ENCODE results near the gene PTGFRN.

Gene PTGFRN

DNA sequence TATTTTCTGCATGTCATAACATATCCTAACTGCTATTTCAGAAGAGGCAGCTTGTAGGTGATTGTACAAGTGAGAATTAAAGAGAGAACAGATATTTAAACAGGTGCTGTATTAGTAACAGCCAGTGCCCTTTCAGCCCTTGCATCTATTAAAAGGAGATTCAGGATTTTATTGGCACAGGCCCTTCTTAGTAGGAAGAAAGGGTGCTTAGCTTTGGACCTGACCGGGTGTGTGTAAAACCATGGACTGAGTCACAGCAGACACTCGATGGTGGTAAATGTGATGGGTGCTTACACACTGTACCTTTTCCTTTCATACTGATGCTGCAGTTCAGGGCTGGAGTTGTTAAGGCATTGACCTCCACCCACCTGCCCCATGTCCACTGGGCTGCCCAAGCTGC, 79.2 kb downstream of the PTGFRN start:
- Histone ChIP-seq H3K9me3 (ENCODE audit: control insufficient read depth, low read length) (no peaks in the 10 kb centered on the region), H3K4me3 (ENCODE audit: extremely low read depth, insufficient read depth, low read length, poor library complexity, severe bottlenecking) (no peak overlapping the region), H3K36me3 (ENCODE audit: control insufficient read depth, insufficient read depth, low read length) (peaks cover 42% of the 10 kb centered on the region), H3K4me1 (ENCODE audit: control insufficient read depth, insufficient read depth, low read length, poor library complexity, severe bottlenecking) (peaks cover 21% of the 10 kb centered on the region), H3K27ac (ENCODE audit: low read depth, low read length, severe bottlenecking) (no peak overlapping the region)
- 80 to 94% methylated on average over 2 of the region's 2 CpGs for WGBS, 2 experiments (ENCODE audit: insufficient coverage in 2 of 2)

DNA sequence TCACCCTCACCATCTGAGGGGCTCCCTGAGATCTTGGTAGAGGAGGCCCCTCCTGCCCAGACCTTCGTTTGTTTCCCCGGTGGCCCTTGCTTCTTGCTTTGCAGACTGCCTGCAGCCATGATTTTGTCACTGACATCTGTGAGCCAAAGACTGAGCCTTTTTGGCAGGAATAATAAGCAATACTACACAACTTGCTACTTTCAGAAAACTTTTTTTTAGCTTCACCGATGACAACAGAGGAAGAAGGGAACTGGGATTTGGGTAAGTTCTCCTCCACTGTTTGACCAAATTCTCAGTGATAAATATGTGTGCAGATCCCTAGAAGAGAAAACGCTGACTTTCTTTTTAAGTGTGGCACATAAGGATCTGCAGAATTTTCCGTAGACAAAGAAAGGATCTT, 80.1 kb downstream of the PTGFRN start:
- Histone ChIP-seq H3K27ac (ENCODE audit: low read depth, low read length, severe bottlenecking) (no peak overlapping the region), H3K4me3 (ENCODE audit: extremely low read depth, insufficient read depth, low read length, poor library complexity, severe bottlenecking) (no peak overlapping the region), H3K36me3 (ENCODE audit: control insufficient read depth, insufficient read depth, low read length) (peaks cover 33% of the 10 kb centered on the region), H3K4me1 (ENCODE audit: control insufficient read depth, insufficient read depth, low read length, poor library complexity, severe bottlenecking) (peaks cover 21% of the 10 kb centered on the region), H3K9me3 (ENCODE audit: control insufficient read depth, low read length) (no peaks in the 10 kb centered on the region)
- WGBS, 2 experiments (ENCODE audit: insufficient coverage in 2 of 2), result 92% methylated on average over 3 of the region's 5 CpGs; no CpG with 5 or more reads in 1 of the 2 experiments

DNA sequence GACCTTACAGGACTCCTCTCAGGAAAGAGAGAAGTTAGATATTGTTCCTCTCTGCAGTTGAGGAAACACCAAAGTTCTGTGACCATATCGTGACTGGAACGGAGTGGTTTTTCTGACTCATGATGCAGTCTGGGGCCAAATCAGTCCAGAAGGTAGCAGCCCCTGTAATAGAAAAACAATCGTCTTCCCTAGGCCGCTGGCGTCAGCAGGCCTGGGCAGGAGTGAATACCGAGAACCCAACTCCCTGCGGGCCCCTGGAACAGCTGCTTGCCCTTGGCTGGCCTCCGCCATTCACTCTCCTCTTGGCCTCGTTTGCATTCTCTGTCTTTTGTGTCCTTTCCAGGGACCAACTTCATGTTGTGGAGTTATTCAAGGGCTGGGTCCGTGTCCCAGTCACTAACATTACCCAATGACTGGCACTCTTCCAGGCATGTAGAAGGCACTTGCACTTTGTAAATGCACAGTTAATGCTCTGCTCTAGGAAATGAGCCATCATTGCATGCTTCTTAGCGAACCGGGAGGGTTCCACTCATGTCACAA, 81.0 kb downstream of the PTGFRN start:
- Histone ChIP-seq H3K4me1 (ENCODE audit: control insufficient read depth, insufficient read depth, low read length, poor library complexity, severe bottlenecking) (peaks cover 21% of the 10 kb centered on the region), H3K9me3 (ENCODE audit: control insufficient read depth, low read length) (no peaks in the 10 kb centered on the region), H3K4me3 (ENCODE audit: extremely low read depth, insufficient read depth, low read length, poor library complexity, severe bottlenecking) (no peak overlapping the region), H3K36me3 (ENCODE audit: control insufficient read depth, insufficient read depth, low read length) (peaks cover 28% of the 10 kb centered on the region), H3K27ac (ENCODE audit: low read depth, low read length, severe bottlenecking) (no peak overlapping the region)
- 92 to 94% methylated on average over 10 to 12 of the region's 12 CpGs for WGBS, 2 experiments (ENCODE audit: insufficient coverage in 2 of 2)

DNA sequence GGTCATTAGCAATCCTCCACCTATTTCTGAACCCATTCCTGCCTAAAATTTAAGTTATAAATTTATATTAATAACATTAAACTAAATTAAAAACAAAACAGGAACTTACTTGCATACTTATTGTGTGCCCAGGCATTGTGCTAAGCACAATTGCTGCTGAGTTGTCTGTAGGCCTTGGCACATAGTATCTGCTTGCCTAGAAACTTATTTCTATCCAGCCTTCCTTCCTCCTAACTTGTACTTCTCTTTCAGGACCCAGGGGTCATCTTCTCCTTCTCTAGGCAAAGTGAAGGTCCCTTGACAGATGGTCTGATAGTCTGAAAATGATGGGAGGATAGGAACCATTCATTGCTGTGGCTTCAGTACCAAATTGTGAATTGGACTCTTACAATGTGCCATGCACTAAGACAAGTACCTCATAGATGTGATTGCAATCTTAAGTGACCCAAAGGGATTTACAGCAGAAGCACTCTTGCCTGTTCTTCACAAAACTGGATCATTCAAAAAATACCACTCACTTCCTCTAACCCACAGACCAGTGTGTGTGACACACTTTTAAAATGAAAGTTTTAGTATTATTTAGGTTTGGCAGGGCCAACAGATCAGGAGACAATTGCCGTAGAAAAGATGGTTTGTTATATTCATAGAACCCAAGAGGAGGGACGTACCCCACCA, 81.6 kb downstream of the PTGFRN start:
- no peaks in the 10 kb centered on the region for H3K9me3 ChIP-seq (ENCODE audit: control insufficient read depth, low read length)
- peaks cover 27% of the 10 kb centered on the region for H3K36me3 ChIP-seq (ENCODE audit: control insufficient read depth, insufficient read depth, low read length)
- H3K27ac ChIP-seq (ENCODE audit: low read depth, low read length, severe bottlenecking), result no peak overlapping the region
- 93 to 97% methylated on average over 2 of the region's 2 CpGs for WGBS, 2 experiments (ENCODE audit: insufficient coverage in 2 of 2)
- no peak overlapping the region for H3K4me3 ChIP-seq (ENCODE audit: extremely low read depth, insufficient read depth, low read length, poor library complexity, severe bottlenecking)
- H3K4me1 ChIP-seq (ENCODE audit: control insufficient read depth, insufficient read depth, low read length, poor library complexity, severe bottlenecking), result peaks cover 21% of the 10 kb centered on the region

DNA sequence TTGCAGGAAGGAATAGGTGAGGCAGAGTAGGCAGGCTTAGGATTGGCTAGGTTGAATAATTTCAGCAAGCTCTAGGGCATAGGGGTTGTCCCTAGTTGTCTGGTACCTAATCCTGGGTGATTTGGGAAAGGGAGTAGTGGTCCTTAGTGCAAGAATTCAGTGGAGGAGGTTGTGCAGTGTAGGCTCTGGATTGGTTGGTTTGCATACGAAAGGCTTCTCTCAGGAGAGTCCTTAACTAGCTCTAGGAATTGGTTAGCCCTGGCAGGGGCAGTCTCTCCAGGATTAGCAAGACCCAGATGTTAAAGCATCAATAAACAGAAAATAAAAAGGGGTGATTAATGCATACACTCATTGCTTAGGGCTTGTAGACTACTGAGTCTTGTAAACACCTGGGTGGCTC, 82.2 kb downstream of the PTGFRN start:
- H3K36me3 ChIP-seq (ENCODE audit: control insufficient read depth, insufficient read depth, low read length), result peaks cover 21% of the 10 kb centered on the region
- 100% methylated on average over 1 of the region's 1 CpG for WGBS, 2 experiments (ENCODE audit: insufficient coverage in 2 of 2)
- peaks cover 18% of the 10 kb centered on the region for H3K4me1 ChIP-seq (ENCODE audit: control insufficient read depth, insufficient read depth, low read length, poor library complexity, severe bottlenecking)
- H3K27ac ChIP-seq (ENCODE audit: low read depth, low read length, severe bottlenecking), result no peak overlapping the region
- H3K9me3 ChIP-seq (ENCODE audit: control insufficient read depth, low read length), result no peaks in the 10 kb centered on the region
- no peak overlapping the region for H3K4me3 ChIP-seq (ENCODE audit: extremely low read depth, insufficient read depth, low read length, poor library complexity, severe bottlenecking)

DNA sequence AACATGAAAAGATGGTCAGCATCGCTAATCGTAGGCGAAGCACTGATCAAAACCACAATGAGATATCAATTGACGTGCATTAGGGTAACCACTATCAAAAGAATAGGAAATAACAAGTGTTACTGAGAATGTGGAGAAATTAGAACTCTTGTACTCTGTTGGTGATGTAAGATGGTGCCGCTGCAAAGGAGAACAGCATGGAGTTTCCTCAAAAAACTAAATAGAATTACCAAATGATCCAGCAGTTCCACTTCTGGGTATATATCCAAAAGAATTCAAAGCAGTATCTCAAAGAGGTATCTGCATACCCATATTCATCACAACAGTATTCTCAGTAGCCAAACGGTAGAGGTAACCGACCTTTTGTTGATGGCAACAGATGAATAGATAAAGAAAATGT, 83.6 kb downstream of the PTGFRN start:
- no peak overlapping the region for H3K4me3 ChIP-seq (ENCODE audit: extremely low read depth, insufficient read depth, low read length, poor library complexity, severe bottlenecking)
- H3K36me3 ChIP-seq (ENCODE audit: control insufficient read depth, insufficient read depth, low read length), result peaks cover 19% of the 10 kb centered on the region
- H3K4me1 ChIP-seq (ENCODE audit: control insufficient read depth, insufficient read depth, low read length, poor library complexity, severe bottlenecking), result peaks cover 7% of the 10 kb centered on the region
- WGBS, 2 experiments (ENCODE audit: insufficient coverage in 2 of 2), result 100% methylated on average over 3 of the region's 7 CpGs; no CpG with 5 or more reads in 1 of the 2 experiments
- H3K9me3 ChIP-seq (ENCODE audit: control insufficient read depth, low read length), result no peaks in the 10 kb centered on the region
- H3K27ac ChIP-seq (ENCODE audit: low read depth, low read length, severe bottlenecking), result no peak overlapping the region

DNA sequence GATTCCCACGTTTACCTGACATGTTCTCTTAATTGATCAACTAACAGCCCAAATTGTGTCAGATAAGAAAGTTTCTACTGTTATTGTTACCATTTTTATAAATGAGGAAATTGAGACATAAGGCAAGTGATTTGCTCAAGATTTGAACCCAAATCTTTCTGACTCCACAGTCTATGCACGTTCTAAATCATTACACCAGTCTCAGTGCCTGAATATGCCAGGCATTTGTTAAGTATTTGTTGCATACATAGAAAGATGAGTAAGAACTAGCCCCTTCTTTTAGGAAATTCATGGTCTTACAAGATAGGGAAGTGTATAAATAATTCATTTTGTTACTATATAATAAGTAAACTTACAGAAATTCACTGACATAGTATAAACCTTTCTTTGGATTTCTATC, 84.7 kb downstream of the PTGFRN start:
- WGBS, 2 experiments (ENCODE audit: insufficient coverage in 2 of 2), result no CpG with 5 or more reads among the region's 2 CpGs
- H3K4me3 ChIP-seq (ENCODE audit: extremely low read depth, insufficient read depth, low read length, poor library complexity, severe bottlenecking), result no peak overlapping the region
- peaks cover 7% of the 10 kb centered on the region for H3K4me1 ChIP-seq (ENCODE audit: control insufficient read depth, insufficient read depth, low read length, poor library complexity, severe bottlenecking)
- H3K27ac ChIP-seq (ENCODE audit: low read depth, low read length, severe bottlenecking), result no peak overlapping the region
- peaks cover 19% of the 10 kb centered on the region for H3K36me3 ChIP-seq (ENCODE audit: control insufficient read depth, insufficient read depth, low read length)
- H3K9me3 ChIP-seq (ENCODE audit: control insufficient read depth, low read length), result no peaks in the 10 kb centered on the region

DNA sequence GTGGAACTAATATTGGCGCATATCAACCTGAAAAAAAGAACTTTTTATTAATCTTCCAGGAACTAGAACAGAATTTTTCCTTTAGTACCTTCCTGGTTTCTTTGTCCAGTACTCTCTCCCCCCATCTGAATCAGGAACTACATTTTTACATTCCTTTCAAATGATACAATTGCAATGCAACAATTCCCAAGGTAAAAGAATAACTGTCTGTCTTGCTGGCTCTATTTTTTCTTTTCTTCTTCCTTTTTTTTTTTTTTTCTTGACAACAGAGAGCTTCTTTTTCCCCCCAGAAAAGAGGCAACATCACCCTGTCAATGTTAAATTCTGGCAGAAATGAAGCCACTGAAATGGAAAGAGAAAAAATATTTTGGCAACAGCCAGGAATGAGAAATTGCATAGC, 87.3 kb downstream of the PTGFRN start:
- Histone ChIP-seq H3K9me3 (ENCODE audit: control insufficient read depth, low read length) (no peaks in the 10 kb centered on the region), H3K4me3 (ENCODE audit: extremely low read depth, insufficient read depth, low read length, poor library complexity, severe bottlenecking) (no peak overlapping the region), H3K36me3 (ENCODE audit: control insufficient read depth, insufficient read depth, low read length) (peaks cover 2% of the 10 kb centered on the region), H3K27ac (ENCODE audit: low read depth, low read length, severe bottlenecking) (no peak overlapping the region), H3K4me1 (ENCODE audit: control insufficient read depth, insufficient read depth, low read length, poor library complexity, severe bottlenecking) (no peaks in the 10 kb centered on the region)
- WGBS, 2 experiments (ENCODE audit: insufficient coverage in 2 of 2), result 86 to 100% methylated on average over 1 of the region's 1 CpG

DNA sequence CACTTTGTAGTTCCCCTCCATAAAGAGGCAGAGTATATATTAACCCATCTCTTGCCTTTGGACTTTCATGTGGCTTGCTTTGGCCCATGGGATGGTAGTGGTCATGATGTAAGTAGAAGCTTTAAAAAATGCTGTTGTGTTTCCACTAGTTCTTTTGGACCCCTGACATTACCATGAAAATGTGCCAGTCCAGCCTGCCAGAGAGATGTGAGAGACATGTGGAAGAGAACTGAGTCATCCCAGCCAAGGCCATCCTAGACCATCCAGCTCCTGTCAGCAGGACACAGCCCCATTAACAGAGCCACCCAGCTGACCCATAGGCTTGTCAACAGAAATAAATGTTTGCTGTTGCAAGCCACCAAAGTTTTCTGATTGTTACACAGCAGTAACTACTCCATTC, 87.9 kb downstream of the PTGFRN start:
- Histone ChIP-seq H3K9me3 (ENCODE audit: control insufficient read depth, low read length) (no peaks in the 10 kb centered on the region), H3K4me1 (ENCODE audit: control insufficient read depth, insufficient read depth, low read length, poor library complexity, severe bottlenecking) (no peaks in the 10 kb centered on the region), H3K27ac (ENCODE audit: low read depth, low read length, severe bottlenecking) (no peak overlapping the region), H3K36me3 (ENCODE audit: control insufficient read depth, insufficient read depth, low read length) (no peaks in the 10 kb centered on the region), H3K4me3 (ENCODE audit: extremely low read depth, insufficient read depth, low read length, poor library complexity, severe bottlenecking) (no peak overlapping the region)

DNA sequence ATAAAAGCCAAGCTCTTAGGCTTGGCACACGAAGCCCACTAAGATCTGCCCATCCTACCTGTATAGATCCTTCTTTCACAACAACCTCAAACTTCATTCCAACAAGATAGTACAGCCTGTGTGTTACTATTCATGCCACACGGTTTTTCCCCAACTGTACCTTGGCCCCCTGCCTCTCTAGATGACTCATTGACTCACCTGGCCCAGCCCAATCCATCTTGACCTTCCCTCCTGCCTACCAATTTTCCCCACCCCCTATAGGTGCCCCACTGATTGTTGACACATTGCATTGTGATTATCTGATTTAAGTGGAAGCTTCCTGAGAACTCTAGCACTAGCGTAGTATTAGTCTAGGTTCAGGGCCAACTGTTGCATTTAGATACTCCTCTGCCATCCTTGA, 89.9 kb downstream of the PTGFRN start:
- no peaks in the 10 kb centered on the region for H3K9me3 ChIP-seq (ENCODE audit: control insufficient read depth, low read length)
- H3K4me3 ChIP-seq (ENCODE audit: extremely low read depth, insufficient read depth, low read length, poor library complexity, severe bottlenecking), result no peak overlapping the region
- no peaks in the 10 kb centered on the region for H3K36me3 ChIP-seq (ENCODE audit: control insufficient read depth, insufficient read depth, low read length)
- 86 to 87% methylated on average over 3 of the region's 3 CpGs for WGBS, 2 experiments (ENCODE audit: insufficient coverage in 2 of 2)
- H3K4me1 ChIP-seq (ENCODE audit: control insufficient read depth, insufficient read depth, low read length, poor library complexity, severe bottlenecking), result no peaks in the 10 kb centered on the region
- no peak overlapping the region for H3K27ac ChIP-seq (ENCODE audit: low read depth, low read length, severe bottlenecking)

DNA sequence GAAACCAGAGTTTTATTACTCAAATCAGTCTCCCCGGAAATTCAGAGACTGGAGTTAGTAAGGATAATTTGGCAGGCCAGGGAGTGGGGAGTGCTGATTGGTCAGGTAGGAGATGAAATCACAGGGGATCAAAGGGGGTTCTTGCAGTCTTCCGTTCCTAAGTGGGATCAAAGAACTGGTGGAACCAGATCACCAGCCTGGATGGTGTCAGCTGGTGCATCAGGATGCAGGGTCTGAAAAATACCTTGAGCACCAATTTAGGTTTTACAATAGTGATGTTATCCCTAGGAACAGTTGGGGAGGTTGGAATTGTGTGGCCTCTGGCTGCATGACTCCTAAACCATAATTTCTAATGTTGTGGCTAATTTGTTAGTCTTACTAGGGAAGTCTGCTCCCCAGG, 90.4 kb downstream of the PTGFRN start:
- no peaks in the 10 kb centered on the region for H3K9me3 ChIP-seq (ENCODE audit: control insufficient read depth, low read length)
- H3K36me3 ChIP-seq (ENCODE audit: control insufficient read depth, insufficient read depth, low read length), result no peaks in the 10 kb centered on the region
- H3K4me1 ChIP-seq (ENCODE audit: control insufficient read depth, insufficient read depth, low read length, poor library complexity, severe bottlenecking), result no peaks in the 10 kb centered on the region
- no peak overlapping the region for H3K27ac ChIP-seq (ENCODE audit: low read depth, low read length, severe bottlenecking)
- H3K4me3 ChIP-seq (ENCODE audit: extremely low read depth, insufficient read depth, low read length, poor library complexity, severe bottlenecking), result no peak overlapping the region
- WGBS, 2 experiments (ENCODE audit: insufficient coverage in 2 of 2), result 95 to 100% methylated on average over 1 to 2 of the region's 2 CpGs

Measured in mesodermal cell (in vitro differentiated cells).